PFSK-1 (cell line): ENCODE measurements around the gene TMEM40.

Experiments
- FOXP2 ChIP-seq: optimal IDR thresholded peaks from 2 replicates; pipeline ENCODE3; 2011; ENCODE audit warnings: borderline replicate concordance, control low read depth, inconsistent platforms; ENCODE audit not compliant: insufficient read depth; ENCODE audit errors: extremely low read length, extremely low read depth
- POLR2AphosphoS5 ChIP-seq: IDR thresholded peaks from 2 replicates; pipeline ENCODE4 v1.6.1; 2012; ENCODE audit warnings: low read depth, mild to moderate bottlenecking, control low read depth, low read length, moderate library complexity
- REST ChIP-seq, 2 experiments: IDR thresholded peaks; 2 replicates each; pipeline versions ENCODE4 v1.6.1 to v1.8.0; 2011 to 2012; ENCODE audit warnings: low read depth in 2 of 2, low read length in 2 of 2, control low read depth in 1 of 2, inconsistent platforms in 1 of 2, mild to moderate bottlenecking in 1 of 2, moderate library complexity in 1 of 2; ENCODE audit not compliant: insufficient read depth in 1 of 2
- SIN3A ChIP-seq: IDR thresholded peaks from 2 replicates; pipeline ENCODE4 v1.6.1; 2012; ENCODE audit warnings: mild to moderate bottlenecking, low read length, moderate library complexity, borderline replicate concordance; ENCODE audit not compliant: insufficient read depth
- TAF1 ChIP-seq: IDR thresholded peaks from 2 replicates; pipeline ENCODE4 v1.6.1; 2012; ENCODE audit warnings: low read length, control low read depth, borderline replicate concordance; ENCODE audit not compliant: insufficient read depth

TMEM40 gene

GRCh38 chr3:12748477-12748876 is 10.6 kb downstream of the TMEM40 start:
- TF ChIP-seq SIN3A (no peak), REST (IDR thresholded peaks at IDR 0.05; ENCODE audit: insufficient read depth in 1 of 2, low read depth in 2 of 2, low read length in 2 of 2) (no peak), FOXP2 (no peak), TAF1 (no peak), POLR2AphosphoS5 (no peak)

- TF ChIP-seq POLR2AphosphoS5 (no peak), TAF1 (no peak), REST (IDR thresholded peaks at IDR 0.05; ENCODE audit: insufficient read depth in 1 of 2, low read depth in 2 of 2, low read length in 2 of 2) (no peak), SIN3A (no peak), FOXP2 (no peak)
Measured at GRCh38 chr3:12746419-12746818, 12.6 kb downstream of the TMEM40 start.

GRCh38 chr3:12744326-12744725 is 14.7 kb downstream of the TMEM40 start:
- no peak for TF ChIP-seq REST (IDR thresholded peaks at IDR 0.05; ENCODE audit: insufficient read depth in 1 of 2, low read depth in 2 of 2, low read length in 2 of 2)
- TF ChIP-seq SIN3A = no peak
- TF ChIP-seq POLR2AphosphoS5 = no peak
- no peak for TF ChIP-seq TAF1
- TF ChIP-seq FOXP2 = no peak

- TF ChIP-seq FOXP2 (no peak), POLR2AphosphoS5 (no peak), REST (IDR thresholded peaks at IDR 0.05; ENCODE audit: insufficient read depth in 1 of 2, low read depth in 2 of 2, low read length in 2 of 2) (no peak), TAF1 (no peak), SIN3A (no peak)
Measured at GRCh38 chr3:12743583-12743982, 15.5 kb downstream of the TMEM40 start.
